NCI-H2107 (cell line): ENCODE data around the gene SMPD4.
"Not testable (repeated sequence)": the region's sequence is repeated elsewhere in the genome, so short reads cannot be mapped to it uniquely, and the experiment has no call there.

Source experiments
- DNase-seq: peaks from one replicate; lab custom pipeline; 2025; lab: John Stamatoyannopoulos, UW

The SMPD4 gene

GRCh38 chr2:130159376-130159775 is 22.0 kb downstream of the SMPD4 start:
- DNase-seq: not testable (repeated sequence)

GRCh38 chr2:130158631-130159030 is 22.8 kb downstream of the SMPD4 start:
- DNase-seq: no peak

DNA sequence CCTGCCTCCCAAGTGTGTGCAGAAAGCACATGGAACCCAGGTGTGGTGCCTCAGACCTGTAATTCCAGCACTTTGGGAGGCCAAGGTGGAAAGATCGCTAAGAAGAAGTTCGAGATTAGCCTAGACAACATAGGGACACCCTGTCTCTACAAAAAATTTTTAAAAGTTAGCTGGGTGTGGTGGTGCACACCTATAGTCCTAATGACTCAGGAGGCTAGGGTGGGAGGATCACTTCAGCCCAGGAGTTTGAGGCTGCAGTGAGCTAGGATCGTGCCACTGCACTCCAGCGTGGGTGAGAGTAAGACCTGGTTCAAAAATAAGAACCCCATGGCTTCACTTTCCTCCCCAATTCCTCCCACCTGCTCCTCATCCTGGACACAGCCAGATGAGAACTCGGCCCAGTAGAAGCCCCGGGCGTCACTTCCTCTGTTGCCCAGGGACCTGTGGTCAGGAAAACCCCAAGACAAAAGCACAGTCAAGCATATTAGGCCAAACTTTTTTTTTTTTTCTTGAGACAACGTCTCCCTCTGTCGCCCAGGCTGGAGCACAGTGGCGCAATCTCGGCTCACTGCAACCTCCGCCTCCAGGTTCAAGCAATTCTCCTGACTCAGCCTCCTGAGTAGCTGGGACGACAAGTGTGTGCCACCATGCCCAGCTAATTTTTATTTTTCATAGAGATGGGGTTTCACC is 23.4 kb downstream of the SMPD4 start:
- not testable (repeated sequence) for DNase-seq

GRCh38 chr2:130157354-130157753 is 24.0 kb downstream of the SMPD4 start:
- not testable (repeated sequence) for DNase-seq

DNA sequence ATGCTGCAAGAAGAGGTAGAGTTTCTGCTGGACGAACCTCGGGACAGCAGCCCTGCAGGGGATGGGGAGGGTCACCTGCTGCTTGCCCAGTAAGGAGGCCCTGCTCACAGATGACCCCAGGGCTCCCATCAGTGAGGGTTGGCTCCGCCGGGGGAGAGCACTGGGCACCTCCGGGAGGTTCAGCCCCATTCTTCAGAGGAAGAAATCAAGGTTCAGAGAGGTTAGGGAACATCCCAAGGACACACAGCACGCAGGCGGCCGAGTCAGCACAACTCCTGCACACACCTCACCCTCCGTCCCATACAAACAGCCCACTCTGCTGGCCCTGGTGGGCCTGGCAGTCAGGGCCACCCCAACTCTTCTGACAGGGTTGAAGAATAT is 24.8 kb downstream of the SMPD4 start:
- no peak for DNase-seq

DNA sequence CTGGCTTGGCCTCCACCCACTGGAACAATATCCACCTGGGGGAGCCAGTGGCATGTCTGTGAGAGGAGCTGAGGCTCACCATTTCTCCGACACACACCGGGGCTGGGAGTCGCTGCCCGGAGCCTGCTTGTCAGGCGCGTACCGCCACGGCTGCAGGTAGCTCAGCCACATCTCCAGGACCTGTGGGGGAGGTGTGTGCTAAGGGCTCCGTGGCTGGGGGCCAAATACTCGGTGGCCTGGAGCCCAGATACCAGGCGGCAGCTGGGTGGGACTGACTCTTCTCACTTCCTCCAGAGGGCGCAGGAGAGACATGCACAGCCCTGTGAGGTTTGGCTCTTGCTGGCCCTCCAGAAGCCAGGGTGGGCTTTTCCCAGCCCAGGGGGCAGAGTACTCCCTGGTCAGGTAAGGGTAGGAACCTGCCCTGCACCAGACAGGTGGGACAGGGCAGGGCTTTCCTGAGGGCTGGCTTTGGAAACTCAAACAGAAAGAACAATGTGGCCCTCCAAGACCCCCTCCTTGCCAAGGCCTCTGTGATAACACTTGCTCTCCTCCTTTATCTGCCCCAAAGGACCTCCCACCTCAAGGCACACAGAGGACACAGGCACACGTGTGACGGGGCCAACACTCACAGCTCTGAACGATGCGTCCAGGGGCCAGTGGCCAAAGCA is 25.3 kb downstream of the SMPD4 start:
- peak; percentile 82 for DNase-seq

- DNase-seq: no peak
Observed at GRCh38 chr2:130154773-130155765, 26.3 kb downstream of the SMPD4 start.

DNA sequence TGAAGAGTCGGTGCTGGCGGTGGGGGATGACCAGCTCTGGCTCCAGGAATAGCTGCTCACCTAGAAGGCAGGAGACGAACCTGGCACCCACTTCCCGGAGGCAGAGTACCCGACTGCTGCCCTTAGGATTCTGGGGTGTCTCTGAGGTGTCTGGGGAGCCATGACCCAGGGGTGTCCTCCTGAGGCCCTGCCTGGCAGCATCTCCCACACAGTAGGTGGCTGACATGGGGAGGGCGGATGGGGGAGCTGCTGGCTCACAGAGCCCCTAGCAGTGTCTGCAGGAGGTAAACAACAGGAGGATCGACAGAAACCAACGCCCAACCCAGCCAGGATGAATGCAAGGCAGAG is 27.0 kb downstream of the SMPD4 start:
- DNase-seq: not testable (repeated sequence)

GRCh38 chr2:130153721-130154422 is 27.5 kb downstream of the SMPD4 start:
- DNase-seq: not testable (repeated sequence)

DNA sequence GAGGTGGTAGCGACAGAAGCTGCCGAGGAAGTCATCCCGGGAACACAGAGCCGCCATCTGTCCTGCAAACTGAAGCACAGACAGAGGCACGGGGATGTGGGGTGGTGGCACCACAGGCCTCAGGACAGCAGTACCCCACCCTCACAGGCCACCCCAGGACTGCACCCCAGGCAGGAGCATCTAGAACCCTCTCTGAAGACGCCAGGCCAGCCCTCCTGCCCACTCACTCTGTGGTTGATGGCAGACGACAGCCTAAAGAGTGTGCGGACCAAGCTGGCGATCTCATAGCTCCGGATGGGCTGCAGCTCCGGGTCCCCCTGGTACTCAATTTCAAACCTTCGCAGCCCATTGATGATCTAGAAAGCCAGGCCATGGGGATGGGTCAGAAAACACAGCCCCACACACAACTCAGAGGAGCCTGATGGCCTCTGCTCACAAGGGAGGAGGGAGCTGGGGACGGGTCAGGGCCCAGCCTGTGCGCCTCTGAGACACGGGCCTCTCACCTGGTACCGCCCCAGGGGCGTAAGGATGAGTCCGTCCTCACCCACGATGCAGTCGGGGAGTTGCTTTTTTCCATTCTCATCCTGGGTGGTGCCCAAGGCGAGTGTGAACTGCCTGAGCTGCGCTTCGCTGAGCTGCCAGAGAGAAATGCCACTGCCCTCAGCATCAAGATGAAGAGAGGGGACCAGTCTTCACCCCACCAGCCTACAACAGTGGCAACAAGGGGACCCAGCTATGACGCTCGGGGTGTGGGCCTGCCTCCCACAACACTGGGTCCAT is 28.4 kb downstream of the SMPD4 start:
- no peak for DNase-seq

GRCh38 chr2:130152136-130152815 is 29.1 kb downstream of the SMPD4 start:
- not testable (repeated sequence) for DNase-seq

DNA sequence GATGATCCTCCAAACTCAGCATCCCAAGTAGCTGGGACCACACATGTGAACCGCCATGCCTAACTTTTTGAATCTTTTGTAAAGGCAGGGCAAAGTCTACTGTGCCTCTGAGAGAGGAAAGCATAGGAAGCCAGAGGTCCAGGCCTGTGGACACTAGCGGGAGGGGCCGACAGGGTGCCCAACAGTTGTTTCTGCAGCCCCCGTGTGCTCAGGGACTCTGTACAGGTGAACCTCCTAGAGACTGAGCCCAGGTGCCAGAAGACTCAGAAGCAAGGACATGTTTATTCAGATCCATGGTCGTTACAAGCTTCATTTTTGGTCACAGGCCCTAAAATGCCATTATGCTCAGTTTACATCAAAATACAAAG is 30.3 kb downstream of the SMPD4 start:
- DNase-seq: not testable (repeated sequence)

DNA sequence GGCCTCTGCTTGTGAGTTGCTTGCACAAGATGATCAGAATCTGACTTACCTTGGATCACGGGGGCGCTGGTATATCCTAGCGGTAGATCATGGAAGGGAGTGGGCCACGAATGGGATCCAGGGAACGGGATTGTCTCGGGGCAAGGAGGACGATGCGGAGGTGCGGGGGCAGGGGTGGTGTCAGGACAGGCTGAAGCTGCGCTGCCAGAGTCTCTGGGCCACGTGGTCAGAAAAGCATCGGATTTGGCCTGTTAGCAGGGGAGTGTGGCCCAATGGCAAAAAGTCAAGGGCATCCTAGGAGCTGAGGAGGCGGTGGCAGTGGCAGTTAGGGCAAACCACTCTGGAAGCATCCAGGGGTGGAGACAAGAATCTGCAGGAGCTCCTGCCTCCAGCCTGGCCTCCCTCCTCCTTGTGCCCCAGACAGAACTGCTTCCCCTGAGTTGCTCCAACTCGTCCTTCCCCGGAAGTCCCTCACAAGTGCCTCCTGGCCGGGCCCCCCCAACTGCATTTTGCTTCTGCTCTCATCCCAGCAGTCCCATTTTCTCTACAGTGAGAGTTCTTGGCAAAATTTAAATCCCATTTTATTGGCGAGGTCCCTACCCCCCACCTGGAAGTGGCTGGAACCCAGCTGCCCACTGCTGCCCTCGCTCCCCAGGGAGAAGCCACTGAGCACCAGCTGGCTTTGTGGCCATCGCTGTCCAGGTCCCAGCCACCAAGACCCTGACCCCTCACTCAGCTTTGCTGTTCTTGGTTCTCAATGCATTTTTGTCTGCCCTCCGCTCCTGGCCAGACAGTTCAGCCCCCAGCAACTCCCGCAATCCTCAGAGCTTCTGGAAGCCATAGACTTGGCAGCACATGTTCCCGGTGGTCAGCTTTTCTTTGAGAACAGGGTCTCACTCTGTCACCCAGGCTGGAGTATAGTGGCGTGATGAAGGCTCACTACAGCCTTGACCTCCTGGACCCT is 30.9 kb downstream of the SMPD4 start:
- no peak for DNase-seq

- not testable (repeated sequence) for DNase-seq
Observed at GRCh38 chr2:130148515-130148914, 32.9 kb downstream of the SMPD4 start.

GRCh38 chr2:130145006-130145414 is 36.4 kb downstream of the SMPD4 start, which contains the start of gene CCDC74B:
Gene CCDC74B (minus strand): TSS chr2:130145112. CDS start chr2:130144996, 116 bp downstream.
- DNase-seq: peak; percentile 51

DNA sequence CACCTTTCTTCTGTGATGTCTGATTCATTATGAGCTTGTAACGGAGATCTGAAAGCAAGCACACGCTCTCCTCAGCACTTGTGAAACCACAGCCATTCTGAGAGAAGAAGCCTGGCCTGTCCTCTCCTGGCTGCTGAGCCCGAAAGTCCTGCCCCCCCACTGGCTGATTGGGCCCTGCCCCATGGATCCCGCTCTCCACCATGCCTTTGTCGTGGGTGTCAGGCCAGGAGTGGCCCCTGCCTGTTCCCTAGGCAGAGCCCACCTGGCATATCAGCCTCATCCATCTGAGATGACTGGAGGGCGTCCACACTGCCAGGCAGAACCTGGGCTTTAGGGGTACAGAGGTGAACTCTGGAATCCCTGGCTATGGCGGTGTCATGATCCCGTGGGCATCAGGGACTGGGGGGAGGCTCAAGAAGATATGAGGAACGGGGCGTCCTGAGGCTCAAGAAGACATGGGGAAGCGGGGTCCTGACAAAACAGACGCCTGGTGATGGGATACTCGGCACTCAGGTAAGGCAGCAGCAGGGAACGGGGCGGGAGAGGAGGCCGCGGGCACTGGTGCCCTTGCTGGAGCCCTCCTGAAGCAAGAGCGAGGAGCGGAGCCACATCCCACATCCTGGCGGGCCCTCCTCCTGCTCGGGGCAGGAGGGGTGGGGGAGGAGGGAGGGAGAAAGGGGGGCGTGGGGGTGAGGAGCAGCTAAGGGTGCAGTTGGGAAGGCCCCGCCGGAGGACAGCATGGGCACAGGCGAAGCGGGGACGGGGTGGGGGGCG is 37.9 kb downstream of the SMPD4 start:
- DNase-seq: not testable (repeated sequence)

- not testable (repeated sequence) for DNase-seq
Observed at GRCh38 chr2:130142396-130143265, 38.8 kb downstream of the SMPD4 start.
